Parathyroid adenoma (tissue), 2 donors: ENCODE results near the gene HMX1.

Source experiments
- H2AFZ ChIP-seq: fragments of 300-600 bp; sonication (generic); one replicate; pipeline ENCODE4 v1.7.0; 2017; ENCODE audit warnings: antibody characterized with exemption, mild to moderate bottlenecking
- H3K27ac ChIP-seq: fragments of 300-600 bp; sonication (generic); one replicate; pipeline ENCODE4 v1.7.0; 2017
- H3K27me3 ChIP-seq: fragments of 300-600 bp; sonication (generic); one replicate; pipeline ENCODE4 v1.7.0; 2017; ENCODE audit warnings: low read length; ENCODE audit not compliant: control insufficient read depth, insufficient read depth
- H3K36me3 ChIP-seq: fragments of 300-600 bp; sonication (generic); one replicate; pipeline ENCODE4 v1.7.0; 2017; ENCODE audit warnings: low read length; ENCODE audit not compliant: control insufficient read depth, insufficient read depth
- H3K4me1 ChIP-seq: fragments of 300-600 bp; sonication (generic); one replicate; pipeline ENCODE4 v1.7.0; 2017; ENCODE audit warnings: control low read depth
- H3K4me2 ChIP-seq: fragments of 300-600 bp; sonication (generic); one replicate; pipeline ENCODE4 v1.7.0; 2017; ENCODE audit warnings: low read length
- H3K4me3 ChIP-seq: fragments of 300-600 bp; sonication (generic); one replicate; pipeline ENCODE4 v1.7.0; 2017; ENCODE audit warnings: low read depth, low read length
- H3K79me2 ChIP-seq: fragments of 300-600 bp; sonication (generic); one replicate; pipeline ENCODE4 v1.7.0; 2017; ENCODE audit warnings: control low read depth
- H3K9ac ChIP-seq: fragments of 300-600 bp; sonication (generic); one replicate; pipeline ENCODE4 v1.7.0; 2017; ENCODE audit warnings: mild to moderate bottlenecking
- H3K9me3 ChIP-seq: fragments of 300-600 bp; sonication (generic); one replicate; pipeline ENCODE4 v1.7.0; 2017; ENCODE audit warnings: low read length; ENCODE audit not compliant: control insufficient read depth
- TF ChIP-seq, protein P1 (sequence below): fragments of 300-600 bp; sonication (generic); IDR thresholded peaks from one replicate; pipeline ENCODE4 v1.7.0; 2017; ENCODE audit warnings: antibody characterized with exemption, mild to moderate bottlenecking
- donor health status: primary hyperparathyroidism.

HMX1 gene

DNA sequence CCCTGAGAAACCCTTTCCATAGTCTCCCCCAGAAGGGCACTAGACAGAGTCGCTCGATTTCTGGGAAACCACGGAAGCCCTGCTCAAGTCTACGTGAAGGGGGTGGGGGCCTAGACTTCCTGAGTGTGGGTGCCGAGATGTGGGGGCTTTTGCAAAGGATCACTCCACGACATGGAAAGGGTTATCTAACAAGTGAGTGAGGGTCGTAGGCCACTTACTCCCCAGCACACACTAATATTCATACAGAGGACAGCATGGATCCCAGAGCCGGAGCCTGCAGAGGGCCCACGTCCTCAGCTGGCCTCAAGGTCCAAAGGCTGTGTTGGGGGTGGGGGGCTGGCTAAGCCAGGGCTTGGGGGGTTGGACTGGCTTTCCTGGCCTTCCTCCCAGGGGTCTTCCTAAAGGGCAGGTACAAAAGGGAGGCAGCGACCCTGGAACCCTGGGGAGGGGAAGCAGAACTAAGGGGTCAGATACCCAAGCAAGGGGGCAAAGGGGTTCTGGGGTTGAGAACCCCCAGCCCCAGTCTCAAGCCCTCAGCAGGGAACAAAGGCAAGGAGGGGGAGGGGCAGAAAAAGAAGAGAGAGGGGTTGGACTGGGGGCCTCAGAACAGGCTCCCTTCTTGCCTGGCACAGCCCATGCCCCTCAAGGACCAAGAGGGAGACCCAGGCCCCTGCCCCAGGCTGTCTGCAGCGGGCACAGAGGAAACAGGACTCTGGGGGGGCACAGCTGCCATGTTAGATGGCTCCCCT is 1.6 kb downstream of the HMX1 start:
- Histone ChIP-seq H3K27ac (no peak overlapping the region), H3K4me3 (no peak overlapping the region), H3K4me2 (no peak overlapping the region), H3K27me3 (peaks cover 25% of the 10 kb centered on the region), H3K79me2 (no peaks in the 10 kb centered on the region), H3K9ac (no peak overlapping the region), H3K9me3 (no peaks in the 10 kb centered on the region), H2AFZ (no peak overlapping the region), H3K4me1 (no peaks in the 10 kb centered on the region), H3K36me3 (no peaks in the 10 kb centered on the region)
- TF ChIP-seq, protein P1, sequence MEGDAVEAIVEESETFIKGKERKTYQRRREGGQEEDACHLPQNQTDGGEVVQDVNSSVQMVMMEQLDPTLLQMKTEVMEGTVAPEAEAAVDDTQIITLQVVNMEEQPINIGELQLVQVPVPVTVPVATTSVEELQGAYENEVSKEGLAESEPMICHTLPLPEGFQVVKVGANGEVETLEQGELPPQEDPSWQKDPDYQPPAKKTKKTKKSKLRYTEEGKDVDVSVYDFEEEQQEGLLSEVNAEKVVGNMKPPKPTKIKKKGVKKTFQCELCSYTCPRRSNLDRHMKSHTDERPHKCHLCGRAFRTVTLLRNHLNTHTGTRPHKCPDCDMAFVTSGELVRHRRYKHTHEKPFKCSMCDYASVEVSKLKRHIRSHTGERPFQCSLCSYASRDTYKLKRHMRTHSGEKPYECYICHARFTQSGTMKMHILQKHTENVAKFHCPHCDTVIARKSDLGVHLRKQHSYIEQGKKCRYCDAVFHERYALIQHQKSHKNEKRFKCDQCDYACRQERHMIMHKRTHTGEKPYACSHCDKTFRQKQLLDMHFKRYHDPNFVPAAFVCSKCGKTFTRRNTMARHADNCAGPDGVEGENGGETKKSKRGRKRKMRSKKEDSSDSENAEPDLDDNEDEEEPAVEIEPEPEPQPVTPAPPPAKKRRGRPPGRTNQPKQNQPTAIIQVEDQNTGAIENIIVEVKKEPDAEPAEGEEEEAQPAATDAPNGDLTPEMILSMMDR = no peak

DNA sequence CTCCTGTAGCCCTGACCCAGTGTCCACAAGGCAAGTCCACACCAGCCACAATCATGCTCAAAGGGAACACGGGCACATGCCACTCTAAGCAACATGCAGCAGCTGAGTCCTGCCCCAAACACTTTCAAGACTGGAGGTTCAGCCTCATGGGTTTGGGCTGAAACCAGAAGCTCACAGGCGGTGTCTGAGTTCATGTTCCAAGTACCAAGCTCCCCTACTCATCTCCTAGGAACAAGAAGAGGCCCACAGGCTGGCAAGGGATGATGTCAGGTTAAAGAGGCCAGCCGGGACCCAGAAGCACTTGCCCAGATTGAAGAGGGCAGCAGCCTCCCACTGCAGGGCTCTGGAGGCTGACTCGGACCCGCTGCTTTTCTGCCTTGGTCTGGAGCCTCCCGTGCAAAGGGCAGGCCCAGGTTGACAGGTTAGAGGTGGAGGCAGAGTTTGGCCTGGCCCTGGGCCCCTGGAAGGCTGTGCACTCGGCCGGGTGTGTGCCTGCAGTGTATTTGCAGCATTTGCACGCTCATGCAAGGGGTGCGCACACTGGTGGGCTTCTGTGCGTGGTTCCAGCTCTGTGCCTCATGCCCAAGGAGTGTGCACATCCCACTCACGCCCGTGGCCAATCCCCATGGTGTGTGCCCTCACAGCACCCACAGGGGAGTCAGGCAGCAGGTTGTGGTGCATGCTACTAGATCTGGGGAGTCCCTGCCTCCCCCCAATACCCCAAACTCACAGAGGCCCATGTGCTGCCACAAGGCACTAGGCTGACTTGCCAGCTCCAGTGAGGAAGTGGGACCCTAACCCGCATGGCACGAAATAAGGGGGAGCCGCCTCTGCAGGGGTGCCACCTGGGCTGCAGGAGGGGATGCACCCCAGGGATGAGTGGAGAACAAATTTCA is 2.4 kb downstream of the HMX1 start:
- H2AFZ ChIP-seq = no peak overlapping the region
- no peak overlapping the region for H3K4me3 ChIP-seq
- no peaks in the 10 kb centered on the region for H3K9me3 ChIP-seq
- no peak overlapping the region for H3K9ac ChIP-seq
- peaks cover 25% of the 10 kb centered on the region for H3K27me3 ChIP-seq
- H3K4me1 ChIP-seq = no peaks in the 10 kb centered on the region
- TF ChIP-seq, protein P1 = no peak
- H3K79me2 ChIP-seq = no peaks in the 10 kb centered on the region
- no peak overlapping the region for H3K27ac ChIP-seq
- no peaks in the 10 kb centered on the region for H3K36me3 ChIP-seq
- H3K4me2 ChIP-seq = no peak overlapping the region

DNA sequence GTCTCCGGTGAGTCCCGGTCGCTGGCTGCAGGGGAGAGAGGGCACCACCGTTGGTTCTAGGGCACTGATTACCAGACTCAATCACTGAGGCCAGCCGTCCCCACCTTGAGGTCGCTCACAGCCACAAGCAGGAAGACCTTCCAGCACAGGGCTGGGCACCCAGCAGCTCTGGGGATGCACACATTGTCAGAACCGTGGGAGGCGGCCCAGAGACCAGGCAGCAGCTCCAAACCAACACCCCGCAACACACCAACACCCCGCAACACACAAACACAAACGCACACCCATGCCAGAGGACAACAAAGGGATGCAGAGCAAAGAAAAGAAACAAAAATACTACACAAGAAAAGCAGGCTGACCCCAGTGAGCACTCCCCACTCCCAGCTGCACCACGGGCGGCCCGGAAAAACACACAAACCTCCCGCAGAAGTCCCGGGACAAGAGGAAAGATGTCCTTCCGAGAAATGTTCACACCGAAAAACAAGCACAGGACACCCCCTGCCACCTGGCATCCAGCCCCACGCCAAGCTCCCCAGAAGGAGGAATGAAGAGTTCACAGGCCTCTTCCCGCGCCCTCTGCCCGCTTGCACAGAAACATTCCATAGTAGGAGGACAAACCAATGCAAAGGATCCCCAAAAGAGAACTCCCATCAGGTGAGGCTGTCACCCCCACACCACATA is 3.2 kb downstream of the HMX1 start:
- H3K4me1 ChIP-seq = no peaks in the 10 kb centered on the region
- no peaks in the 10 kb centered on the region for H3K9me3 ChIP-seq
- no peaks in the 10 kb centered on the region for H3K36me3 ChIP-seq
- H3K9ac ChIP-seq = no peak overlapping the region
- no peak overlapping the region for H3K4me3 ChIP-seq
- TF ChIP-seq, protein P1 = no peak
- no peak overlapping the region for H3K4me2 ChIP-seq
- H3K79me2 ChIP-seq = no peaks in the 10 kb centered on the region
- H3K27ac ChIP-seq = no peak overlapping the region
- H2AFZ ChIP-seq = no peak overlapping the region
- H3K27me3 ChIP-seq = peaks cover 20% of the 10 kb centered on the region

DNA sequence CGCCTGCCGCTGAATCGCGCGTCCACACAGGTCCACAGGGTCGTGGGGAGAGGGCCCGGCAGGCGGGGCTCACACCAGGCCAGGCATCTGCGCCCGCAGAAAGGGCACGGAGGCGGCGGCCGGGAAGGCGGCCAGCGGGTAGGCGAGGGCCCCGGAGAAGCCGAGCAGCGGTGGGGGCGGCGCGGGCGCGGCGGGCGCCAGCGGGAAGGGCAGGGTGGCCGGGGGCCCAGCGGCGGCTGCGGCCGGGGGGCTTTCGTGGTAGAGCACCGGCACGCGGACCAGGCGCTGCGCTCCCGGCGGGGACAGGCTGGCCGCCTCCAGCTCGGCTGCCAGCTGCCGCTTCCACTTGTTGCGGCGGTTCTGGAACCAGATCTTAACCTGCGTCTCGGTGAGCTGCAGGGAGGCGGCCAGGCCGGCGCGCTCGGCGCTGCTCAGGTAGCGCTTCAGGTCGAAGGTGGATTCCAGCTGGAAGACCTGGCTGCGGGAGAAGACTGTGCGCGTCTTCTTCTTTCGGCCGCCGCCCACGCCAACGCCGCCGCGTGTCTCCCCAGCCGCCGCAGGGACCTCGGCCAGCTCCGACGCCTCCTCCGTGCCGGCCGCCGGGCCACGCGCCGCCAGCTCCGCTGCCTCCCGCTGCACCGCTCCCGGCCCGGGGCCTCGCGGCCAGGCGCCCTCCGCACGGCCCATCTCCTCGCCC is 3.9 kb downstream of the HMX1 start:
- Histone ChIP-seq H3K9me3 (no peaks in the 10 kb centered on the region), H3K4me2 (peak overlapping the region; percentile 38), H2AFZ (no peak overlapping the region), H3K9ac (no peak overlapping the region), H3K36me3 (no peaks in the 10 kb centered on the region), H3K27ac (no peak overlapping the region), H3K79me2 (no peaks in the 10 kb centered on the region), H3K4me3 (no peak overlapping the region), H3K27me3 (peaks cover 16% of the 10 kb centered on the region), H3K4me1 (no peaks in the 10 kb centered on the region)
- TF ChIP-seq, protein P1 = no peak
